Naive thymus-derived CD4-positive, alpha-beta T cell (primary cell): ENCODE data around the gene EVI2A. TPM values are rescaled to one million over a fixed set of nuclear protein-coding genes. Genes with fewer than 3 reads are reported as not detected.

Source experiments
- ATAC-seq: fragments of 150-1000 bp; cut with Tn5 transposase; 2 replicates; pipeline ENCODE4 v1.10.0; 2021; ENCODE audit warnings: mild to moderate bottlenecking, moderate library complexity
- CTCF ChIA-PET: fragments of 350-600 bp; sonication (Branson Sonifier 250); formaldehyde crosslinking; loops from one replicate; lab custom pipeline; 2021; ENCODE audit warnings: antibody characterized with exemption; lab: Charles Lee
- POLR2A ChIA-PET: fragments of 350-600 bp; sonication (Branson Sonifier 250); formaldehyde crosslinking; loops from one replicate; lab custom pipeline; 2021; ENCODE audit warnings: antibody characterized with exemption, inconsistent platforms; lab: Charles Lee
- DNase-seq, 9 donors: peaks; one replicate each; pipeline versions ENCODE4 v3.0.0 to v3.0.0-alpha.2; 2020 to 2022; ENCODE audit warnings: mixed read lengths in 1 of 9
- H3K27ac ChIP-seq: one replicate; pipeline ENCODE4 v1.7.0; 2013; ENCODE audit warnings: mild to moderate bottlenecking, low read depth, low read length, moderate library complexity
- H3K27me3 ChIP-seq, 2 donors: one replicate each; pipeline ENCODE4 v1.7.0; 2013; ENCODE audit warnings: low read length in 2 of 2, mild to moderate bottlenecking in 2 of 2, moderate library complexity in 2 of 2; ENCODE audit not compliant: control insufficient read depth in 2 of 2, insufficient read depth in 2 of 2
- H3K36me3 ChIP-seq, 3 experiments: 1 replicate in 2 of 3; 2 replicates in 1 of 3; pipeline ENCODE4 v1.7.0; 2013; ENCODE audit warnings: low read length in 3 of 3, mild to moderate bottlenecking in 3 of 3, moderate library complexity in 1 of 3; ENCODE audit not compliant: insufficient read depth in 3 of 3, control insufficient read depth in 2 of 3
- H3K4me1 ChIP-seq, 2 donors: one replicate each; pipeline ENCODE4 v1.7.0; 2013; ENCODE audit warnings: low read length in 2 of 2, mild to moderate bottlenecking in 2 of 2, moderate library complexity in 1 of 2; ENCODE audit not compliant: control insufficient read depth in 2 of 2, insufficient read depth in 2 of 2
- H3K4me3 ChIP-seq: 2 replicates; pipeline ENCODE4 v1.7.0; 2013; ENCODE audit warnings: mild to moderate bottlenecking, low read length
- H3K9me3 ChIP-seq, 3 experiments: 1 replicate in 2 of 3; 2 replicates in 1 of 3; pipeline ENCODE4 v1.7.0; 2013; ENCODE audit warnings: low read length in 3 of 3; ENCODE audit not compliant: control insufficient read depth in 2 of 3
- H3K27ac Mint-ChIP-seq, 9 donors: one replicate each; pipeline ENCODE4 v1.8.0; 2020 to 2022; ENCODE audit warnings: mixed read lengths in 9 of 9, mild to moderate bottlenecking in 8 of 9, moderate library complexity in 5 of 9, inconsistent platforms in 2 of 9
- H3K27me3 Mint-ChIP-seq, 5 donors: one replicate each; pipeline ENCODE4 v1.8.0; 2021 to 2022; ENCODE audit warnings: mixed read lengths in 5 of 5, mild to moderate bottlenecking in 1 of 5
- H3K36me3 Mint-ChIP-seq, 5 donors: one replicate each; pipeline ENCODE4 v1.8.0; 2020 to 2022; ENCODE audit warnings: mixed read lengths in 5 of 5, mild to moderate bottlenecking in 3 of 5, inconsistent platforms in 1 of 5
- H3K4me1 Mint-ChIP-seq, 7 donors: one replicate each; pipeline ENCODE4 v1.8.0; 2020 to 2022; ENCODE audit warnings: mixed read lengths in 7 of 7, mild to moderate bottlenecking in 3 of 7, inconsistent platforms in 1 of 7
- H3K4me3 Mint-ChIP-seq, 10 donors: one replicate each; pipeline ENCODE4 v1.8.0; 2020 to 2022; ENCODE audit warnings: mild to moderate bottlenecking in 10 of 10, mixed read lengths in 10 of 10, moderate library complexity in 6 of 10, inconsistent platforms in 2 of 10
- H3K9me3 Mint-ChIP-seq, 11 donors: one replicate each; pipeline ENCODE4 v1.8.0; 2020 to 2022; ENCODE audit warnings: mixed read lengths in 11 of 11, mild to moderate bottlenecking in 4 of 11, inconsistent platforms in 1 of 11, moderate library complexity in 1 of 11
- intact Hi-C, 2 donors: fragments of 100-400 bp; cut with micrococcal nuclease; formaldehyde crosslinking; loops; one replicate each; pipeline ENCODE4 v1.15.1; 2023
- polyA plus RNA-seq, 2 donors: library from polyadenylated mRNA; unstranded; fragments of 300-500 nt; fragmentation: Illumina TruSeq; gene quantifications; one replicate each; pipeline ENCODE4 v1.2.3, GENCODE V29; 2021
- total RNA-seq, 6 experiments: library from RNA in 5 of 6; stranded (reverse) in 5 of 6; gene quantifications; 1 replicate in 5 of 6; 2 replicates in 1 of 6; pipeline ENCODE4 v1.2.3 and lab custom pipeline; 2021 to 2026

EVI2A gene
- total and polyA plus RNA-seq, 7 experiments from 2014 or later, result 40.9 to 134 (median 61.1) TPM

DNA sequence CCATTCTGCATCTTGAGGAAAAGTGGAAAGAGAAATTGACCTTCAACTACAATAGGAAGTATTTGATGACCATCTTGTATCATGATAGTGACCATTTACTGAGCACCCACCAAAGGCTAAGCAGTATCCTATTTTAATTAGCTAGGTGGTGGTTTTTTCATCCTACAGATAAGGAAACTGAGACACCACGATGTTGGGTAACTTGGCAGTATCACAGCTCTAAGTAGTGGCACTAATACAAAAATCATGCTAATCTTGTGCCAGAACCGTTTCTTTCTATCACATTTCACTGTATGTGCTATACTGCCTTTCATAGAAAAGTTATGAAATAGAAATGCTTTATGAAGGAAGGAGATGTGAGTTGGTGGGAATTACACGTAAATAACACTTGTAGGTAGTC, 9.9 kb downstream of the EVI2A start:
- ChIA-PET CTCF (interaction anchor here (0.7 to 1.7 kb wide), 6 partner anchors 9 to 96 kb away, joined by 3 to 9 read pairs (median 4); partner anchors contain the start of gene EVI2A), POLR2A (interaction anchor here (0.6 to 5.3 kb wide), 9 partner anchors 9 to 198 kb away, joined by 3 to 73 read pairs (median 4); partner anchors contain the start of gene EVI2A)
- peaks cover 0 to 29% (median under 1%) of the 10 kb centered on the region in 5 donors for H3K36me3 Mint-ChIP-seq
- intact Hi-C loops, result loop anchor here (1.0 to 10.0 kb wide), 9 partner anchors 15 to 1917 kb away; partner anchors contain the start of genes CRLF3 (in 1 of the 2), NF1 (in 1 of the 2), OMG (in 1 of the 2) and TAOK1 (in 1 of the 2)
- DNase-seq (peak in 1 of 9 donors; percentile 8), ATAC-seq (no peak)
- Histone ChIP-seq H3K27me3 (no peaks in the 10 kb centered on the region), H3K27ac (peak overlapping the region; percentile 82), H3K9me3 (no peaks in the 10 kb centered on the region), H3K36me3 (no peaks in the 10 kb centered on the region), H3K4me3 (peak overlapping the region; percentile 63), H3K4me1 (peaks cover 47 to 50% of the 10 kb centered on the region in 2 donors)
- H3K27ac Mint-ChIP-seq, result peak overlapping the region; percentile 94 to 99 (median 95)
- peaks cover 0 to 3% (median 0%) of the 10 kb centered on the region in 11 donors for H3K9me3 Mint-ChIP-seq
- H3K27me3 Mint-ChIP-seq, result peaks cover 0 to 2% (median 0%) of the 10 kb centered on the region in 5 donors
- peak overlapping the region; percentile 89 to 98 (median 92) for H3K4me3 Mint-ChIP-seq
- H3K4me1 Mint-ChIP-seq, result peaks cover 35 to 59% (median 54%) of the 10 kb centered on the region in 7 donors

DNA sequence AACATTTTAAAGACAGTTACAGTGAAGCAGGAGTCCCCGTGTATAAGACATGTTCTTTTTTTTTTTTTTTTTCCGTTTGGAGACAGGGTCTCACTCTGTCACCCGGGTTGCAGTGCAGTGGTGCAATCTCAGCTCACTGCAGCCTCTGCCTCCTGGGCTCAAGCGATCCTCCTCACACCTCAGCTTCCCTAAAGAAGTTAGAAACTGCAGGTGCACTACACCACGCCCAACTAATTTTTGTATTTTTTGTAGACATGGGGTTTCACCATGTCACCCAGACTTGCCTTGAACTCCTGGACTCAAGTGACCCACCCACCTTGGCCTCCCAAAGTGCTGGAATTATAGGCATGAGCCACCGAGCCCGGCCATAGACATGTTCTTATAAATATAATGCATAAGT, 10.5 kb downstream of the EVI2A start:
- CTCF ChIA-PET, result interaction anchor here (0.7 to 1.7 kb wide), 7 partner anchors 9 to 187 kb away, joined by 3 to 9 read pairs (median 4); partner anchors contain the start of gene EVI2A
- peaks cover 40 to 59% (median 54%) of the 10 kb centered on the region in 7 donors for H3K4me1 Mint-ChIP-seq
- no peaks in the 10 kb centered on the region for H3K9me3 ChIP-seq
- H3K27ac ChIP-seq, result peak overlapping the region; percentile 82
- H3K9me3 Mint-ChIP-seq, result peaks cover 0 to 3% (median 0%) of the 10 kb centered on the region in 11 donors
- POLR2A ChIA-PET, result interaction anchor here (0.7 to 5.3 kb wide), 12 partner anchors 9 to 502 kb away, joined by 3 to 73 read pairs (median 4); partner anchors contain the start of gene EVI2A
- H3K27me3 ChIP-seq, result no peaks in the 10 kb centered on the region
- peak overlapping the region; percentile 89 to 98 (median 92) for H3K4me3 Mint-ChIP-seq
- peak in 3 of 9 donors; percentile 25 to 42 (median 27) for DNase-seq
- ATAC-seq, result no peak
- H3K36me3 Mint-ChIP-seq, result peaks cover 4 to 33% (median 7%) of the 10 kb centered on the region in 5 donors
- peak overlapping the region; percentile 63 for H3K4me3 ChIP-seq
- intact Hi-C loops, result loop anchor here (1.0 to 10.0 kb wide), 11 partner anchors 10 to 1916 kb away; partner anchors contain the start of genes EVI2A (in 2 of the 2), CRLF3 (in 1 of the 2), NF1 (in 1 of the 2) and OMG (in 1 of the 2)
- peaks cover 44 to 46% of the 10 kb centered on the region in 2 donors for H3K4me1 ChIP-seq
- peak overlapping the region; percentile 94 to 99 (median 95) for H3K27ac Mint-ChIP-seq
- peaks cover 0 to 2% (median 0%) of the 10 kb centered on the region in 5 donors for H3K27me3 Mint-ChIP-seq
- peaks cover 0 to under 1% (median 0%) of the 10 kb centered on the region in 3 experiments for H3K36me3 ChIP-seq

DNA sequence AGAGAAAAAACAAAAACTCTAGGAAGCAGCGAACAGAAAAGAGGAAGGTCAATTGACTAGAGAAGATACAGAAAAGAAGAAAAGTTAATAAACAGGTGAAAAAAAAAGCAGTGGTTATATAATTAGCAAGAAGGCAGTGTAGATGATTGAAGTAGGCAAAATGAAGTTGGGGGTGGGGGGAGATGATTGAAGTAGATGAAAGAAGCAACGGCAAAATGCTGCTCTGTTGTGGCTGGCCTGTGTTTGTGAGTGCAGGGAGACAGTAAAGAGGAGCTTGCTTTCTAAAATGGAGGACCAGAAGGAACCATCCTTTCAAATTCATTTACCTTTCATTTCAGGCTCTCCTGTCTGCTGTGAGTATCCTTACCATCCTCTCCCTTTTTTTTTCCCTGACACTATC, 11.2 kb downstream of the EVI2A start:
- Mint-ChIP-seq H3K27me3 (peaks cover 0 to 2% (median 0%) of the 10 kb centered on the region in 5 donors), H3K27ac (peak overlapping the region; percentile 94 to 99 (median 95)), H3K36me3 (peaks cover 6 to 39% (median 13%) of the 10 kb centered on the region in 5 donors), H3K9me3 (peaks cover 0 to 5% (median under 1%) of the 10 kb centered on the region in 11 donors), H3K4me1 (peaks cover 42 to 59% (median 54%) of the 10 kb centered on the region in 7 donors), H3K4me3 (peak overlapping the region; percentile 86 to 95 (median 92))
- ATAC-seq (peak; percentile 81), DNase-seq (peak in 7 of 9 donors; percentile 74 to 92 (median 85))
- Histone ChIP-seq H3K4me1 (peaks cover 37 to 44% of the 10 kb centered on the region in 2 donors), H3K27me3 (no peaks in the 10 kb centered on the region), H3K27ac (peak overlapping the region; percentile 82), H3K9me3 (no peaks in the 10 kb centered on the region), H3K36me3 (peaks cover 2 to 7% (median 5%) of the 10 kb centered on the region in 3 experiments), H3K4me3 (peak overlapping the region; percentile 63)
- POLR2A ChIA-PET, result interaction anchor here (0.6 to 5.3 kb wide), 10 partner anchors 8 to 977 kb away, joined by 3 to 73 read pairs (median 4); partner anchors contain the start of gene EVI2A
- CTCF ChIA-PET, result interaction anchor here (0.5 to 0.7 kb wide), 4 partner anchors 15 to 1181 kb away, joined by 3 to 6 read pairs (median 4); no protein-coding TSS in a partner anchor
- intact Hi-C loops, result loop anchor here (1.0 to 10.0 kb wide), 10 partner anchors 9 to 1915 kb away; partner anchors contain the start of genes EVI2A (in 2 of the 2), CRLF3 (in 1 of the 2), NF1 (in 1 of the 2) and OMG (in 1 of the 2)

DNA sequence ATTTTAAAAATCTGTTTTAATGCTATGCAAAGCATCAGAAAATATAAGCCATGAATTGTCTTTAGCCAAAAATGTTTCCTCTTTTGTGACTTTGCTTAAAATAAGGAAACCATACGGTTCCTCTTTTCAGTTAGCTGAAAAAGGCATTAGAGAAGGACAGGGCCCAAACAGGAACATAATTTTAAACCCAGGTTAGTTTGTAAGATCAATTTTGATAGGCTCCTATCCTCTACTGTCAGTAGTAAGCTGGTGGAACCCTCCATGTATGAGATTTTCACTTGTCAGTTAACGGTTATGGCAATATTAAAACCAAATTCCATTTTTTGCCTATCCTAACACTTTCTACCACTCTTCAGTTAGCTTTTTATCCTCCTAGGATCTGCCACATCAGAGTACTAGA, 11.9 kb downstream of the EVI2A start:
- intact Hi-C loops, result loop anchor here in 1 of 2 donors (5.0 kb wide), 1 partner anchor 42 kb away; no protein-coding TSS in a partner anchor
- peak overlapping the region; percentile 82 for H3K27ac ChIP-seq
- ATAC-seq (peak; percentile 57), DNase-seq (peak in 5 of 9 donors; percentile 29 to 47 (median 35))
- H3K27me3 ChIP-seq, result no peaks in the 10 kb centered on the region
- peak overlapping the region; percentile 86 to 95 (median 92) for H3K4me3 Mint-ChIP-seq
- peak overlapping the region; percentile 63 for H3K4me3 ChIP-seq
- H3K27me3 Mint-ChIP-seq, result peaks cover 0 to 2% (median 0%) of the 10 kb centered on the region in 5 donors
- ChIA-PET POLR2A (interaction anchor here (0.9 to 5.3 kb wide), 3 partner anchors 11 to 197 kb away, joined by 7 to 73 read pairs (median 7); partner anchors contain the start of gene EVI2A), CTCF (interaction anchor here (0.6 to 1.0 kb wide), 4 partner anchors 10 to 65 kb away, joined by 3 read pairs; partner anchors contain the start of gene EVI2A)
- peaks cover 31 to 37% of the 10 kb centered on the region in 2 donors for H3K4me1 ChIP-seq
- peaks cover 43 to 61% (median 54%) of the 10 kb centered on the region in 7 donors for H3K4me1 Mint-ChIP-seq
- H3K9me3 ChIP-seq, result no peaks in the 10 kb centered on the region
- peak overlapping the region; percentile 94 to 99 (median 95) for H3K27ac Mint-ChIP-seq
- peaks cover 13 to 46% (median 20%) of the 10 kb centered on the region in 5 donors for H3K36me3 Mint-ChIP-seq
- H3K9me3 Mint-ChIP-seq, result peaks cover 0 to 12% (median 4%) of the 10 kb centered on the region in 11 donors
- peaks cover 9 to 14% (median 12%) of the 10 kb centered on the region in 3 experiments for H3K36me3 ChIP-seq

DNA sequence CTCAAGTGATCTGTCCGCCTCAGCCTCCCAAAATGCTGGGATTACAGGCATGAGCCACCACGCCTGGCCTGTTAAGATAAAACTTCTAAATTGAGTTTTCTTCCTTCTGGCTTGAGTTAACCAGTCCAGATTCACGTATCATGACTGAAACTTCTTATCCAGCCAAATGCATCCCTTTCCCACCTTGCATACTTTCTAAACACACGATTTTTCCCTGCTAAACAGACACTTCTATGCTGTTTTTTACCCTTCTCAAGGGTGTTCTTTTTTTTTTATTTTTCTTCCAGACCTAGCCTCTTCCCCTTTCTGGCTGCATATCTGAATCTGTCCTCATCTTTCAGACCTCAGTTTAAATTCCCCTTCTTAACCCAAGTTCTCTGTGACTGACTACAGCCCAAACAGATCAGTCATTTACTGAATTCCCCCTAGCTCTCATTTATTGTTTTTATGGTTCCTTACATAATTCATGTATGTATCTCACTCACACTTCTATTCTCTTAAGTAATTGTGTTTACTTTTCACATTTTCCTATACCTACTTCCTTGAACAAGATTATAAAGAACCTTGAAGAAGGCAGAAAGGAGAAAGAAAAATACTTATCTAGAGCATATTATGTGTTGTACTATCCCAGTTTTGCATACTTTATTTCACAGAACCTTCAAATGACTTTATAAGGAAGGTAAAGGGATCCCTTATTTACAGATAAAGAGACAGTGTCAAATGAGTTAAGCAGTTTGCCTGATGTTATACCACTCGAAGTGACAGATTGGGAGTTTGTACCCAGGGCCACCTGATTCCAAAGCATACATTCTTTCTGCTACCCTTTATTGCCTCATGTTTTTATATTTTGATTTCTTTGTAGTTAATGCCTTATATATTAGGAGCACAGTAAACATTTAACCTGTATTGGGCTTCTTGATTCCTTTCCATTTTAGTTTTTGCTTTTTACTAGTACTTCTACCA, 12.8 kb downstream of the EVI2A start:
- peak; percentile 46 for ATAC-seq
- H3K27ac ChIP-seq, result peak overlapping the region; percentile 82
- Mint-ChIP-seq H3K4me1 (peaks cover 40 to 64% (median 56%) of the 10 kb centered on the region in 7 donors), H3K9me3 (peaks cover 0 to 18% (median 5%) of the 10 kb centered on the region in 11 donors), H3K27ac (peak overlapping the region; percentile 94 to 99 (median 95)), H3K27me3 (no peaks in the 10 kb centered on the region), H3K36me3 (peaks cover 19 to 50% (median 29%) of the 10 kb centered on the region in 5 donors), H3K4me3 (peak overlapping the region; percentile 38 to 95 (median 92))
- CTCF ChIA-PET, result interaction anchor here (0.6 to 1.0 kb wide), 2 partner anchors 11 to 66 kb away, joined by 3 read pairs; no protein-coding TSS in a partner anchor
- DNase-seq, result peak in 3 of 9 donors; percentile 13 to 56 (median 22)
- no peaks in the 10 kb centered on the region for H3K27me3 ChIP-seq
- peaks cover 13 to 18% (median 15%) of the 10 kb centered on the region in 3 experiments for H3K36me3 ChIP-seq
- POLR2A ChIA-PET, result interaction anchor here (0.7 to 5.3 kb wide), 3 partner anchors 10 to 13 kb away, joined by 3 to 73 read pairs (median 17); partner anchors contain the start of gene EVI2A
- peak overlapping the region; percentile 63 for H3K4me3 ChIP-seq
- peaks cover 27 to 33% of the 10 kb centered on the region in 2 donors for H3K4me1 ChIP-seq
- intact Hi-C loops, result loop anchor here in 1 of 2 donors (5.0 kb wide), 1 partner anchor 41 kb away; no protein-coding TSS in a partner anchor
- H3K9me3 ChIP-seq, result no peaks in the 10 kb centered on the region
